Measurements from ENCODE around the gene CFAP61. TPM values are rescaled to one million over a fixed set of nuclear protein-coding genes. Genes with fewer than 3 reads are reported as not detected.

Gene CFAP61
- total RNA-seq, 1 donor from 2014 or later = not detected

GRCh38 chr20:20005342-20005741 lies 47.0 kb upstream of the CFAP61 start:
- Histone ChIP-seq H3K27me3 (ENCODE audit: insufficient read depth, low read length) (no peaks in the 10 kb centered on the region), H3K36me3 (ENCODE audit: insufficient read depth, low read length) (peaks cover 27% of the 10 kb centered on the region), H3K4me1 (ENCODE audit: insufficient read depth, low read length) (no peaks in the 10 kb centered on the region), H3K79me2 (ENCODE audit: insufficient read depth, low read length) (peaks cover 8% of the 10 kb centered on the region), H3K4me2 (ENCODE audit: low read length) (no peak overlapping the region), H3K9me3 (ENCODE audit: insufficient read depth, low read depth, low read length) (no peaks in the 10 kb centered on the region), H3K4me3 (ENCODE audit: insufficient read depth, low read depth, low read length) (no peak overlapping the region), H3K27ac (ENCODE audit: low read depth, low read length) (no peak overlapping the region), H3K9ac (ENCODE audit: low read length) (no peak overlapping the region), H2AFZ (ENCODE audit: low read depth, low read length) (no peak overlapping the region), H4K20me1 (ENCODE audit: insufficient read depth, low read length) (peaks cover 16% of the 10 kb centered on the region)
- peaks cover 20% of the 10 kb centered on the region for H3K4me1 Mint-ChIP-seq (ENCODE audit: low read depth, unreplicated experiment)
- peaks cover 4% of the 10 kb centered on the region for H3K36me3 Mint-ChIP-seq (ENCODE audit: low read depth, unreplicated experiment)
- no peak for TF ChIP-seq CTCF (IDR thresholded peaks at IDR 0.05; ENCODE audit: insufficient read depth, low read depth, low read length)
- no peak for TF ChIP-seq EZH2 (IDR thresholded peaks at IDR 0.05; ENCODE audit: insufficient read depth, low read length)
- no peak overlapping the region for H3K27ac Mint-ChIP-seq (ENCODE audit: unreplicated experiment)
- H3K4me3 Mint-ChIP-seq (ENCODE audit: unreplicated experiment) = no peak overlapping the region
- H3K27me3 Mint-ChIP-seq (ENCODE audit: low read depth, unreplicated experiment) = no peaks in the 10 kb centered on the region
- FAIRE-seq (no peak), DNase-seq (ENCODE audit: low read depth) (no peak)
- H3K9me3 Mint-ChIP-seq (ENCODE audit: unreplicated experiment) = no peaks in the 10 kb centered on the region

GRCh38 chr20:20009784-20010253 lies 42.5 kb upstream of the CFAP61 start:
- Histone ChIP-seq H3K36me3 (ENCODE audit: insufficient read depth, low read length) (no peaks in the 10 kb centered on the region), H3K79me2 (ENCODE audit: insufficient read depth, low read length) (no peaks in the 10 kb centered on the region), H3K4me3 (ENCODE audit: insufficient read depth, low read depth, low read length) (no peak overlapping the region), H3K27ac (ENCODE audit: low read depth, low read length) (no peak overlapping the region), H2AFZ (ENCODE audit: low read depth, low read length) (no peak overlapping the region), H3K27me3 (ENCODE audit: insufficient read depth, low read length) (no peaks in the 10 kb centered on the region), H3K4me1 (ENCODE audit: insufficient read depth, low read length) (peaks cover 5% of the 10 kb centered on the region), H4K20me1 (ENCODE audit: insufficient read depth, low read length) (no peaks in the 10 kb centered on the region), H3K4me2 (ENCODE audit: low read length) (no peak overlapping the region), H3K9me3 (ENCODE audit: insufficient read depth, low read depth, low read length) (no peaks in the 10 kb centered on the region), H3K9ac (ENCODE audit: low read length) (no peak overlapping the region)
- peaks cover 6% of the 10 kb centered on the region for H3K4me1 Mint-ChIP-seq (ENCODE audit: low read depth, unreplicated experiment)
- no peaks in the 10 kb centered on the region for H3K36me3 Mint-ChIP-seq (ENCODE audit: low read depth, unreplicated experiment)
- DNase-seq (ENCODE audit: low read depth) = no peak
- no peaks in the 10 kb centered on the region for H3K27me3 Mint-ChIP-seq (ENCODE audit: low read depth, unreplicated experiment)
- no peaks in the 10 kb centered on the region for H3K9me3 Mint-ChIP-seq (ENCODE audit: unreplicated experiment)
- no peak for FAIRE-seq
- H3K27ac Mint-ChIP-seq (ENCODE audit: unreplicated experiment) = no peak overlapping the region
- no peak overlapping the region for H3K4me3 Mint-ChIP-seq (ENCODE audit: unreplicated experiment)
- TF ChIP-seq CTCF (IDR thresholded peaks at IDR 0.05; ENCODE audit: insufficient read depth, low read depth, low read length) = no peak
- no peak for TF ChIP-seq EZH2 (IDR thresholded peaks at IDR 0.05; ENCODE audit: insufficient read depth, low read length)

GRCh38 chr20:20010639-20011500 lies 41.5 kb upstream of the CFAP61 start:
- Histone ChIP-seq H4K20me1 (ENCODE audit: insufficient read depth, low read length) (no peaks in the 10 kb centered on the region), H3K9me3 (ENCODE audit: insufficient read depth, low read depth, low read length) (no peaks in the 10 kb centered on the region), H3K4me1 (ENCODE audit: insufficient read depth, low read length) (peaks cover 5% of the 10 kb centered on the region), H3K9ac (ENCODE audit: low read length) (no peak overlapping the region), H3K79me2 (ENCODE audit: insufficient read depth, low read length) (no peaks in the 10 kb centered on the region), H3K4me3 (ENCODE audit: insufficient read depth, low read depth, low read length) (no peak overlapping the region), H3K27ac (ENCODE audit: low read depth, low read length) (no peak overlapping the region), H3K27me3 (ENCODE audit: insufficient read depth, low read length) (no peaks in the 10 kb centered on the region), H3K36me3 (ENCODE audit: insufficient read depth, low read length) (no peaks in the 10 kb centered on the region), H3K4me2 (ENCODE audit: low read length) (peak overlapping the region; percentile 76), H2AFZ (ENCODE audit: low read depth, low read length) (no peak overlapping the region)
- Mint-ChIP-seq H3K27me3 (ENCODE audit: low read depth, unreplicated experiment) (no peaks in the 10 kb centered on the region), H3K4me1 (ENCODE audit: low read depth, unreplicated experiment) (peaks cover 6% of the 10 kb centered on the region), H3K27ac (ENCODE audit: unreplicated experiment) (no peak overlapping the region), H3K36me3 (ENCODE audit: low read depth, unreplicated experiment) (no peaks in the 10 kb centered on the region), H3K9me3 (ENCODE audit: unreplicated experiment) (no peaks in the 10 kb centered on the region), H3K4me3 (ENCODE audit: unreplicated experiment) (no peak overlapping the region)
- FAIRE-seq (peak; percentile 32), DNase-seq (ENCODE audit: low read depth) (peak; percentile 58)
- TF ChIP-seq EZH2 (IDR thresholded peaks at IDR 0.05; ENCODE audit: insufficient read depth, low read length) (no peak), CTCF (IDR thresholded peaks at IDR 0.05; ENCODE audit: insufficient read depth, low read depth, low read length) (no peak)

Measured in astrocyte (in vitro differentiated cells and primary cell).